Gastrocnemius medialis (tissue), 4 donors: Measurements from ENCODE around the gene TTLL5.

ENCODE experiments used
- CTCF ChIP-seq, 5 experiments: fragments of 450-650 bp in 3 of 5; fragments of 200-600 bp in 2 of 5; sonication (generic) in 2 of 5; IDR thresholded peaks in 4 of 5; conservative IDR thresholded peaks in 1 of 5; 1 replicate in 4 of 5; 2 replicates in 1 of 5; pipeline ENCODE4 v1.5.1; 2016 to 2019; ENCODE audit warnings: antibody characterized with exemption in 5 of 5, mild to moderate bottlenecking in 3 of 5, moderate library complexity in 3 of 5
- POLR2A ChIP-seq, 2 donors: fragments of 450-650 bp; IDR thresholded peaks; one replicate each; pipeline ENCODE4 v1.6.1; 2017; ENCODE audit warnings: antibody characterized with exemption in 2 of 2, mild to moderate bottlenecking in 2 of 2, moderate library complexity in 2 of 2

- TF ChIP-seq CTCF (IDR thresholded peaks at IDR 0.05 in 4 of 5, conservative IDR thresholded peaks at IDR 0.05 in 1 of 5) (no peak), POLR2A (IDR thresholded peaks at IDR 0.05) (no peak)
Observed at GRCh38 chr14:75864352-75864751, 203.3 kb downstream of the TTLL5 start.
